ENCODE results near the gene TCERG1L.

DNA sequence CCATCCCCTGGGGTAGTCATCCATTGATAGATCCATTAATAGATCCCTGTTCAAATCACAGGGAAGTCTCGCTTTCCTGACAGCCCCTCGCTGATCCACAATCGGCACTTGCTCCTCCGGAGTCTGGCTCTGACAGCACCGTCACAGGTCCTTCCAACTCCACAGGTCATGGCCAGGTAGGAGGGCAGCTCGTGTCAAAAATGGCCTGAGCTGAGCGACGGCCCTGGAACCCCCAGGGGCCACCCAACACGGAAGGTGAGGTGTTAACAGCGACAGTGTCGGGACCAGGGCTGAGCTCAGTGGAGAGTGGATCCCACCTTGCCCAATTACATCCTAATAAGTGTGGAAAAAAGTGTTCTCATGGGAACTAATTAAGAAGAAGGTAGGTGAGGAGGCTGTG is 219.8 kb downstream of the TCERG1L start:
- TF ChIP-seq CTCF (IDR thresholded peaks at IDR 0.05 in 8 of 11, conservative IDR thresholded peaks at IDR 0.05 in 3 of 11) (no peak), POLR2A (IDR thresholded peaks at IDR 0.05) (no peak)
